Measurements from ENCODE around the gene SUPT4H1. TPM values are rescaled to one million over a fixed set of nuclear protein-coding genes. Genes with fewer than 3 reads are reported as not detected.

Gene SUPT4H1
- total and polyA plus RNA-seq, 9 of the 15 experiments (the other 6 are each of a cell fraction or from before 2014, with no cell fraction given) = 62.1 to 320 (median 117) TPM

DNA sequence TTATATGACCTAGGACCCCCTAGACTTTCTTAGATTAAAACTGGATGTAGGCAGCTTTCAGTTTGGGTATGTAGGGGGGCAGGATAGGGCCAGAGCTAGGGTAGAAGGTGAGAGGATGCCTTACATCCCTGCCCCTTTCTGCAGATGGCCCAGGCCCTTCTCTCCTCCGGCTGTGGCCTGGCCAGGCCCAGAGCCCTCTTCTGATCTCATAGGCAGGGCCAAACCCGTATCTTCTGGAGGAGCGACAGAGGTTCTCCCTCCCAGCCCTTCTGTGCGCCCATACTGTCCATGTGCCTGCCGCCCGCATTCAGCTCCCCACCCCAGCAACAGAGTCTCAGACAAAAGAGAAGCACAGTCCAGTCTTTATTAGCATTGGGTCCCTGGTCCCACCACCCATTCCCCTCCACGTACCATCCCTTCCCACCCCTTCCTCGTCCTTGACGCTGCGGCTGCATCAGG lies 21.4 kb downstream of the SUPT4H1 start (continued):
- TF ChIP-seq, protein P1, sequence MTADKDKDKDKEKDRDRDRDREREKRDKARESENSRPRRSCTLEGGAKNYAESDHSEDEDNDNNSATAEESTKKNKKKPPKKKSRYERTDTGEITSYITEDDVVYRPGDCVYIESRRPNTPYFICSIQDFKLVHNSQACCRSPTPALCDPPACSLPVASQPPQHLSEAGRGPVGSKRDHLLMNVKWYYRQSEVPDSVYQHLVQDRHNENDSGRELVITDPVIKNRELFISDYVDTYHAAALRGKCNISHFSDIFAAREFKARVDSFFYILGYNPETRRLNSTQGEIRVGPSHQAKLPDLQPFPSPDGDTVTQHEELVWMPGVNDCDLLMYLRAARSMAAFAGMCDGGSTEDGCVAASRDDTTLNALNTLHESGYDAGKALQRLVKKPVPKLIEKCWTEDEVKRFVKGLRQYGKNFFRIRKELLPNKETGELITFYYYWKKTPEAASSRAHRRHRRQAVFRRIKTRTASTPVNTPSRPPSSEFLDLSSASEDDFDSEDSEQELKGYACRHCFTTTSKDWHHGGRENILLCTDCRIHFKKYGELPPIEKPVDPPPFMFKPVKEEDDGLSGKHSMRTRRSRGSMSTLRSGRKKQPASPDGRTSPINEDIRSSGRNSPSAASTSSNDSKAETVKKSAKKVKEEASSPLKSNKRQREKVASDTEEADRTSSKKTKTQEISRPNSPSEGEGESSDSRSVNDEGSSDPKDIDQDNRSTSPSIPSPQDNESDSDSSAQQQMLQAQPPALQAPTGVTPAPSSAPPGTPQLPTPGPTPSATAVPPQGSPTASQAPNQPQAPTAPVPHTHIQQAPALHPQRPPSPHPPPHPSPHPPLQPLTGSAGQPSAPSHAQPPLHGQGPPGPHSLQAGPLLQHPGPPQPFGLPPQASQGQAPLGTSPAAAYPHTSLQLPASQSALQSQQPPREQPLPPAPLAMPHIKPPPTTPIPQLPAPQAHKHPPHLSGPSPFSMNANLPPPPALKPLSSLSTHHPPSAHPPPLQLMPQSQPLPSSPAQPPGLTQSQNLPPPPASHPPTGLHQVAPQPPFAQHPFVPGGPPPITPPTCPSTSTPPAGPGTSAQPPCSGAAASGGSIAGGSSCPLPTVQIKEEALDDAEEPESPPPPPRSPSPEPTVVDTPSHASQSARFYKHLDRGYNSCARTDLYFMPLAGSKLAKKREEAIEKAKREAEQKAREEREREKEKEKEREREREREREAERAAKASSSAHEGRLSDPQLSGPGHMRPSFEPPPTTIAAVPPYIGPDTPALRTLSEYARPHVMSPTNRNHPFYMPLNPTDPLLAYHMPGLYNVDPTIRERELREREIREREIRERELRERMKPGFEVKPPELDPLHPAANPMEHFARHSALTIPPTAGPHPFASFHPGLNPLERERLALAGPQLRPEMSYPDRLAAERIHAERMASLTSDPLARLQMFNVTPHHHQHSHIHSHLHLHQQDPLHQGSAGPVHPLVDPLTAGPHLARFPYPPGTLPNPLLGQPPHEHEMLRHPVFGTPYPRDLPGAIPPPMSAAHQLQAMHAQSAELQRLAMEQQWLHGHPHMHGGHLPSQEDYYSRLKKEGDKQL (CRISPR knock-in tag; IDR thresholded peaks at IDR 0.05; ENCODE audit: borderline replicate concordance) = peak; percentile 85; the same call in 1 of the 2 replicates
- TF ChIP-seq DNMT1 (IDR thresholded peaks at IDR 0.05) (no peak), YY1 (IDR thresholded peaks at IDR 0.05; ENCODE audit: borderline replicate concordance in 1 of 3, control insufficient read depth in 1 of 3, extremely low read depth in 1 of 3, insufficient read depth in 3 of 3, insufficient read length in 1 of 3, insufficient replicate concordance in 2 of 3, low read depth in 1 of 3, low read length in 2 of 3) (no peak), BCOR (IDR thresholded peaks at IDR 0.05) (no peak), TAF9B (IDR thresholded peaks at IDR 0.05; ENCODE audit: partially characterized antibody) (no peak), EZH2 (IDR thresholded peaks at IDR 0.05; ENCODE audit: borderline replicate concordance, low read depth, low read length) (no peak), SMC3 (conservative IDR thresholded peaks at IDR 0.05; ENCODE audit: insufficient read depth, low read depth, low read length) (no peak), PHF8 (IDR thresholded peaks at IDR 0.05; ENCODE audit: borderline replicate concordance, low read length) (no peak), CEBPG (CRISPR knock-in tag; IDR thresholded peaks at IDR 0.05) (0 out of 2 replicates have a peak, but pooled peaks have one; percentile 3), CEBPG (tag; conservative IDR thresholded peaks at IDR 0.05 in 1 of 2, IDR thresholded peaks at IDR 0.05 in 1 of 2) (no peak)
- TF ChIP-seq, protein P2, sequence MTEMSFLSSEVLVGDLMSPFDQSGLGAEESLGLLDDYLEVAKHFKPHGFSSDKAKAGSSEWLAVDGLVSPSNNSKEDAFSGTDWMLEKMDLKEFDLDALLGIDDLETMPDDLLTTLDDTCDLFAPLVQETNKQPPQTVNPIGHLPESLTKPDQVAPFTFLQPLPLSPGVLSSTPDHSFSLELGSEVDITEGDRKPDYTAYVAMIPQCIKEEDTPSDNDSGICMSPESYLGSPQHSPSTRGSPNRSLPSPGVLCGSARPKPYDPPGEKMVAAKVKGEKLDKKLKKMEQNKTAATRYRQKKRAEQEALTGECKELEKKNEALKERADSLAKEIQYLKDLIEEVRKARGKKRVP (CRISPR knock-in tag; IDR thresholded peaks at IDR 0.05) = no peak
- TF ChIP-seq, protein P3, sequence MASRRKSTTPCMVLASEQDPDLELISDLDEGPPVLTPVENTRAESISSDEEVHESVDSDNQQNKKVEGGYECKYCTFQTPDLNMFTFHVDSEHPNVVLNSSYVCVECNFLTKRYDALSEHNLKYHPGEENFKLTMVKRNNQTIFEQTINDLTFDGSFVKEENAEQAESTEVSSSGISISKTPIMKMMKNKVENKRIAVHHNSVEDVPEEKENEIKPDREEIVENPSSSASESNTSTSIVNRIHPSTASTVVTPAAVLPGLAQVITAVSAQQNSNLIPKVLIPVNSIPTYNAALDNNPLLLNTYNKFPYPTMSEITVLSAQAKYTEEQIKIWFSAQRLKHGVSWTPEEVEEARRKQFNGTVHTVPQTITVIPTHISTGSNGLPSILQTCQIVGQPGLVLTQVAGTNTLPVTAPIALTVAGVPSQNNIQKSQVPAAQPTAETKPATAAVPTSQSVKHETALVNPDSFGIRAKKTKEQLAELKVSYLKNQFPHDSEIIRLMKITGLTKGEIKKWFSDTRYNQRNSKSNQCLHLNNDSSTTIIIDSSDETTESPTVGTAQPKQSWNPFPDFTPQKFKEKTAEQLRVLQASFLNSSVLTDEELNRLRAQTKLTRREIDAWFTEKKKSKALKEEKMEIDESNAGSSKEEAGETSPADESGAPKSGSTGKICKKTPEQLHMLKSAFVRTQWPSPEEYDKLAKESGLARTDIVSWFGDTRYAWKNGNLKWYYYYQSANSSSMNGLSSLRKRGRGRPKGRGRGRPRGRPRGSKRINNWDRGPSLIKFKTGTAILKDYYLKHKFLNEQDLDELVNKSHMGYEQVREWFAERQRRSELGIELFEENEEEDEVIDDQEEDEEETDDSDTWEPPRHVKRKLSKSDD (conservative IDR thresholded peaks at IDR 0.05; ENCODE audit: low read length) = no peak
- TF ChIP-seq, protein P4, sequence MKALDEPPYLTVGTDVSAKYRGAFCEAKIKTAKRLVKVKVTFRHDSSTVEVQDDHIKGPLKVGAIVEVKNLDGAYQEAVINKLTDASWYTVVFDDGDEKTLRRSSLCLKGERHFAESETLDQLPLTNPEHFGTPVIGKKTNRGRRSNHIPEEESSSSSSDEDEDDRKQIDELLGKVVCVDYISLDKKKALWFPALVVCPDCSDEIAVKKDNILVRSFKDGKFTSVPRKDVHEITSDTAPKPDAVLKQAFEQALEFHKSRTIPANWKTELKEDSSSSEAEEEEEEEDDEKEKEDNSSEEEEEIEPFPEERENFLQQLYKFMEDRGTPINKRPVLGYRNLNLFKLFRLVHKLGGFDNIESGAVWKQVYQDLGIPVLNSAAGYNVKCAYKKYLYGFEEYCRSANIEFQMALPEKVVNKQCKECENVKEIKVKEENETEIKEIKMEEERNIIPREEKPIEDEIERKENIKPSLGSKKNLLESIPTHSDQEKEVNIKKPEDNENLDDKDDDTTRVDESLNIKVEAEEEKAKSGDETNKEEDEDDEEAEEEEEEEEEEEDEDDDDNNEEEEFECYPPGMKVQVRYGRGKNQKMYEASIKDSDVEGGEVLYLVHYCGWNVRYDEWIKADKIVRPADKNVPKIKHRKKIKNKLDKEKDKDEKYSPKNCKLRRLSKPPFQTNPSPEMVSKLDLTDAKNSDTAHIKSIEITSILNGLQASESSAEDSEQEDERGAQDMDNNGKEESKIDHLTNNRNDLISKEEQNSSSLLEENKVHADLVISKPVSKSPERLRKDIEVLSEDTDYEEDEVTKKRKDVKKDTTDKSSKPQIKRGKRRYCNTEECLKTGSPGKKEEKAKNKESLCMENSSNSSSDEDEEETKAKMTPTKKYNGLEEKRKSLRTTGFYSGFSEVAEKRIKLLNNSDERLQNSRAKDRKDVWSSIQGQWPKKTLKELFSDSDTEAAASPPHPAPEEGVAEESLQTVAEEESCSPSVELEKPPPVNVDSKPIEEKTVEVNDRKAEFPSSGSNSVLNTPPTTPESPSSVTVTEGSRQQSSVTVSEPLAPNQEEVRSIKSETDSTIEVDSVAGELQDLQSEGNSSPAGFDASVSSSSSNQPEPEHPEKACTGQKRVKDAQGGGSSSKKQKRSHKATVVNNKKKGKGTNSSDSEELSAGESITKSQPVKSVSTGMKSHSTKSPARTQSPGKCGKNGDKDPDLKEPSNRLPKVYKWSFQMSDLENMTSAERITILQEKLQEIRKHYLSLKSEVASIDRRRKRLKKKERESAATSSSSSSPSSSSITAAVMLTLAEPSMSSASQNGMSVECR (CRISPR knock-in tag; IDR thresholded peaks at IDR 0.05) = peak; percentile 67; the same call in 1 of the 2 replicates
